ENCODE data around the gene PNPLA5. TPM values are rescaled to one million over a fixed set of nuclear protein-coding genes. Genes with fewer than 3 reads are reported as not detected.

The PNPLA5 gene
- total and polyA plus RNA-seq, 9 of the 15 experiments (the other 6 are each of a cell fraction or from before 2014, with no cell fraction given), result not detected

DNA sequence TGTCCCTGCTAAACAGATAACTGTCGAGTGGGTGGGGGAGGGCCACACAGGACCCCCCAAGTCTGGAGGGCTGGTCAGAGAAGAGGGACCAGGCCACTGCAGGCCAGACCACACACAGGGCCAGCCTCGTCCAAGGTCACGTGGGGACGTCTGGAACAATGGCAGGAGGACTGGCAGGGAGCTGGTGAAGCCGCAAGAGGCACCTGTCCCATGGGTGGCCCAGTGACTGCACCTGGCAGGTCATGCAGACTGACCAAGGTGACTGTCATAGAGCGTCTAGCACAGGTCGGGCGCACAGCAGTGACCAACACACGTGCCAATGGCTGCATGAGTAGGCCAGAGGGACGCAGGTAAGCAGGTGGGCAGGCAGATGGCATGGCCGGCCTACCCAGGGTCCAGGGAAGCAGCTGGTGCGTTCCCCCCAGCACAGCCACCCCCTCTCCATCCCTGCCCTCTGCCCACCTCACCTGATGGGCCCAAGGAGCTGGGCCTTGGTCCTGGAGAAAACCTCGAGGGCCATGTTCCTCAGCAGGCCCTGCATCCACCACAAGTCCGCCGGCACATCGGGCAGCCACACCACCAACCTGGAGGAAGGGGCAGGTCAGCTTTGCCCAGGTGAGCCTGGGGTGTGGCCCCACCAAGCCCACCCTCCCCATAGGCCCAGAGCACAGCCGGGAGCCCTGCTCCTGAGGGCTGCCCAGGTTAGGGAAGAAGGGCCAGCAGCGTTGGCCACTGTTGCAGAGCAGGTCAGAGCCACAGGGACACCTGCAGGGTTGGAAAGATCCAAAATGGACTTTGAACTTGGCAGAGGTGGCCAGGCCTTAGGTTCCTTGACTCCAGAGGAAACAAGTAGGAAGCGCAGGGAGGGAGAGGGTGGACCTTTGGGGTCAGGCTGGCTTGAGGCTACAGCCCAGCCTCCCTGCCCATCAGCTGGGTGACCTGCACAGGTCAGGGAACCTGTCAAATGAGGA, 10.4 kb downstream of the PNPLA5 start:
- in situ Hi-C loops (cut with MboI), result no loop called here
- no peak overlapping the region for H3K27ac ChIP-seq (ENCODE audit: extremely low read depth, low read depth, low read length)
- no peaks in the 10 kb centered on the region; the same call in 1 of the 2 replicates for H4K20me1 ChIP-seq (replicated peaks; ENCODE audit: control insufficient read depth, insufficient read depth, low read length)
- H3K4me2 ChIP-seq (ENCODE audit: insufficient read depth, low read length), result no peak overlapping the region
- CTCF ChIA-PET (ENCODE audit: low intra/inter-chr PET ratio), result no interaction called here
- no peaks in the 10 kb centered on the region; a peak in 1 of 5 replicates for H3K4me1 ChIP-seq (replicated peaks in 1 of 2; ENCODE audit: control insufficient read depth in 2 of 2, insufficient read depth in 2 of 2, low read length in 2 of 2)
- POLR2A ChIA-PET, result no interaction called here
- ATAC-seq (no peak), FAIRE-seq (no peak), DNase-seq (ENCODE audit: extremely low read depth in 1 of 4, low spot score in 3 of 4) (no peak)
- WGBS (ENCODE audit: insufficient coverage, low coverage, missing lambda C conversion rate), result 2% methylated on average over 9 of the region's 19 CpGs
- H3K36me3 ChIP-seq (ENCODE audit: control insufficient read depth, insufficient read depth, low read length), result no peaks in the 10 kb centered on the region
- no TSS peak for BruUV-seq (replicated peaks)
- no peak overlapping the region for H3K9ac ChIP-seq (ENCODE audit: insufficient read depth in 1 of 2, low read depth in 2 of 2, low read length in 2 of 2)
- no peaks in the 10 kb centered on the region; a peak in 1 of 5 replicates for H3K27me3 ChIP-seq (ENCODE audit: control insufficient read depth in 2 of 2, insufficient read depth in 2 of 2, low read length in 2 of 2)
- H3K79me2 ChIP-seq (ENCODE audit: control insufficient read depth, insufficient read depth, low read length), result no peaks in the 10 kb centered on the region
- no peak overlapping the region for H3K4me3 ChIP-seq
- no peak overlapping the region for H2AFZ ChIP-seq (ENCODE audit: low read depth, low read length)
- H3K9me3 ChIP-seq (replicated peaks; ENCODE audit: control insufficient read depth, insufficient read depth, low read depth, low read length), result no peaks in the 10 kb centered on the region
- no peaks in the 10 kb centered on the region for H3K9me1 ChIP-seq (ENCODE audit: control insufficient read depth, insufficient read depth, low read length)
- intact Hi-C loops (cut with micrococcal nuclease), result loop anchor here (10.0 kb wide), 1 partner anchor 743 kb away; no protein-coding TSS in a partner anchor
- TF ChIP-seq LARP7 (IDR thresholded peaks at IDR 0.05) (no peak), THRA (IDR thresholded peaks at IDR 0.05) (no peak), SMARCC2 (IDR thresholded peaks at IDR 0.05; ENCODE audit: low read depth) (no peak), WHSC1 (IDR thresholded peaks at IDR 0.05; ENCODE audit: low read length) (no peak), BCL6 (CRISPR knock-in tag; IDR thresholded peaks at IDR 0.05) (no peak), SP1 (CRISPR knock-in tag; IDR thresholded peaks at IDR 0.05) (no peak), CBX8 (IDR thresholded peaks at IDR 0.05; ENCODE audit: borderline replicate concordance, extremely low read depth, low read depth, low read length, poor library complexity, severe bottlenecking) (no peak)
- TF ChIP-seq, protein P1, sequence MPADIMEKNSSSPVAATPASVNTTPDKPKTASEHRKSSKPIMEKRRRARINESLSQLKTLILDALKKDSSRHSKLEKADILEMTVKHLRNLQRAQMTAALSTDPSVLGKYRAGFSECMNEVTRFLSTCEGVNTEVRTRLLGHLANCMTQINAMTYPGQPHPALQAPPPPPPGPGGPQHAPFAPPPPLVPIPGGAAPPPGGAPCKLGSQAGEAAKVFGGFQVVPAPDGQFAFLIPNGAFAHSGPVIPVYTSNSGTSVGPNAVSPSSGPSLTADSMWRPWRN (IDR thresholded peaks at IDR 0.05; ENCODE audit: low read depth), result no peak
- TF ChIP-seq, protein P2, sequence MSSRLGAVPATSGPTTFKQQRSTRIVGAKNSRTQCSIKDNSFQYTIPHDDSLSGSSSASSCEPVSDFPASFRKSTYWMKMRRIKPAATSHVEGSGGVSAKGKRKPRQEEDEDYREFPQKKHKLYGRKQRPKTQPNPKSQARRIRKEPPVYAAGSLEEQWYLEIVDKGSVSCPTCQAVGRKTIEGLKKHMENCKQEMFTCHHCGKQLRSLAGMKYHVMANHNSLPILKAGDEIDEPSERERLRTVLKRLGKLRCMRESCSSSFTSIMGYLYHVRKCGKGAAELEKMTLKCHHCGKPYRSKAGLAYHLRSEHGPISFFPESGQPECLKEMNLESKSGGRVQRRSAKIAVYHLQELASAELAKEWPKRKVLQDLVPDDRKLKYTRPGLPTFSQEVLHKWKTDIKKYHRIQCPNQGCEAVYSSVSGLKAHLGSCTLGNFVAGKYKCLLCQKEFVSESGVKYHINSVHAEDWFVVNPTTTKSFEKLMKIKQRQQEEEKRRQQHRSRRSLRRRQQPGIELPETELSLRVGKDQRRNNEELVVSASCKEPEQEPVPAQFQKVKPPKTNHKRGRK (tag; IDR thresholded peaks at IDR 0.05), result no peak
